ENCODE results near the gene ADAMTS16.

ADAMTS16 gene

GRCh38 chr5:5290674-5291334 lies 150.7 kb downstream of the ADAMTS16 start:
- no peak for DNase-seq

GRCh38 chr5:5291357-5291756 lies 151.2 kb downstream of the ADAMTS16 start:
- DNase-seq: no peak

- DNase-seq: no peak
Observed at GRCh38 chr5:5293029-5293428, 152.9 kb downstream of the ADAMTS16 start.

GRCh38 chr5:5294429-5294828 lies 154.3 kb downstream of the ADAMTS16 start:
- DNase-seq: no peak

- no peak for DNase-seq
Observed at GRCh38 chr5:5295351-5295750, 155.2 kb downstream of the ADAMTS16 start.

- DNase-seq: no peak
Observed at GRCh38 chr5:5296051-5296450, 155.9 kb downstream of the ADAMTS16 start.

- no peak for DNase-seq
Observed at GRCh38 chr5:5297432-5298067, 157.4 kb downstream of the ADAMTS16 start.

GRCh38 chr5:5298068-5298633 lies 158.0 kb downstream of the ADAMTS16 start:
- DNase-seq: no peak

- no peak for DNase-seq
Observed at GRCh38 chr5:5298841-5299541, 158.9 kb downstream of the ADAMTS16 start.

GRCh38 chr5:5301176-5301575 lies 161.0 kb downstream of the ADAMTS16 start:
- no peak for DNase-seq

GRCh38 chr5:5302201-5302600 lies 162.1 kb downstream of the ADAMTS16 start:
- DNase-seq: no peak

- no peak for DNase-seq
Observed at GRCh38 chr5:5303242-5303641, 163.1 kb downstream of the ADAMTS16 start.

GRCh38 chr5:5304361-5305020 lies 164.4 kb downstream of the ADAMTS16 start:
- no peak for DNase-seq

- no peak for DNase-seq
Observed at GRCh38 chr5:5306696-5307095, 166.6 kb downstream of the ADAMTS16 start.

GRCh38 chr5:5308319-5308718 lies 168.2 kb downstream of the ADAMTS16 start:
- DNase-seq: no peak

GRCh38 chr5:5309645-5310044 lies 169.5 kb downstream of the ADAMTS16 start:
- DNase-seq: no peak

- DNase-seq: no peak
Observed at GRCh38 chr5:5313101-5313635, 173.0 kb downstream of the ADAMTS16 start.

- DNase-seq: no peak
Observed at GRCh38 chr5:5314166-5314565, 174.0 kb downstream of the ADAMTS16 start.

GRCh38 chr5:5314626-5315025 lies 174.5 kb downstream of the ADAMTS16 start:
- no peak for DNase-seq

GRCh38 chr5:5315068-5315980 lies 175.2 kb downstream of the ADAMTS16 start:
- DNase-seq: no peak

GRCh38 chr5:5316334-5316733 lies 176.2 kb downstream of the ADAMTS16 start:
- no peak for DNase-seq

GRCh38 chr5:5317976-5318375 lies 177.8 kb downstream of the ADAMTS16 start:
- no peak for DNase-seq

All from NCI-H1417 treated with DMSO at 0.1 percent for 48 hours (cell line).